ENCODE measurements around the gene CCNB3. TPM values are rescaled to one million over a fixed set of nuclear protein-coding genes. Genes with fewer than 3 reads are reported as not detected.

CCNB3 gene
- total and polyA plus RNA-seq, 11 donors: 0.07 to 2.5 (median 0.31) TPM; not detected in 1

- DNase-seq (no peak), ATAC-seq (no peak)
- no peaks in the 10 kb centered on the region for H3K9me3 ChIP-seq
- no peaks in the 10 kb centered on the region for H3K36me3 ChIP-seq
- H3K4me1 ChIP-seq: no peaks in the 10 kb centered on the region
- H3K4me3 ChIP-seq: no peak overlapping the region
- intact Hi-C loops (cut with DNase I): loop anchor here in 1 of 10 donors (10.0 kb wide), 1 partner anchor 61 kb away; no protein-coding TSS in a partner anchor
- no peak overlapping the region for H3K27ac ChIP-seq
- peaks cover 0 to 6% (median 0%) of the 10 kb centered on the region in 9 donors for H3K27me3 ChIP-seq
- no peak for TF ChIP-seq POLR2A (IDR thresholded peaks at IDR 0.05)
- TF ChIP-seq, protein P1, sequence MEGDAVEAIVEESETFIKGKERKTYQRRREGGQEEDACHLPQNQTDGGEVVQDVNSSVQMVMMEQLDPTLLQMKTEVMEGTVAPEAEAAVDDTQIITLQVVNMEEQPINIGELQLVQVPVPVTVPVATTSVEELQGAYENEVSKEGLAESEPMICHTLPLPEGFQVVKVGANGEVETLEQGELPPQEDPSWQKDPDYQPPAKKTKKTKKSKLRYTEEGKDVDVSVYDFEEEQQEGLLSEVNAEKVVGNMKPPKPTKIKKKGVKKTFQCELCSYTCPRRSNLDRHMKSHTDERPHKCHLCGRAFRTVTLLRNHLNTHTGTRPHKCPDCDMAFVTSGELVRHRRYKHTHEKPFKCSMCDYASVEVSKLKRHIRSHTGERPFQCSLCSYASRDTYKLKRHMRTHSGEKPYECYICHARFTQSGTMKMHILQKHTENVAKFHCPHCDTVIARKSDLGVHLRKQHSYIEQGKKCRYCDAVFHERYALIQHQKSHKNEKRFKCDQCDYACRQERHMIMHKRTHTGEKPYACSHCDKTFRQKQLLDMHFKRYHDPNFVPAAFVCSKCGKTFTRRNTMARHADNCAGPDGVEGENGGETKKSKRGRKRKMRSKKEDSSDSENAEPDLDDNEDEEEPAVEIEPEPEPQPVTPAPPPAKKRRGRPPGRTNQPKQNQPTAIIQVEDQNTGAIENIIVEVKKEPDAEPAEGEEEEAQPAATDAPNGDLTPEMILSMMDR (IDR thresholded peaks at IDR 0.05): no peak
These were observed 139.4 kb downstream of the CCNB3 start for GRCh38 chrX:50343917-50344316.

- no peaks in the 10 kb centered on the region for H3K36me3 ChIP-seq
- no peak for DNase-seq
- H3K4me1 ChIP-seq: no peaks in the 10 kb centered on the region
- no peaks in the 10 kb centered on the region for H3K9me3 ChIP-seq
- H3K4me3 ChIP-seq: no peak overlapping the region
- intact Hi-C loops (cut with DNase I): no loop called here
- H3K27ac ChIP-seq: no peak overlapping the region
- peaks cover 0 to 28% (median 0%) of the 10 kb centered on the region in 9 donors for H3K27me3 ChIP-seq
- no peak for ATAC-seq
- TF ChIP-seq POLR2A (IDR thresholded peaks at IDR 0.05): no peak
- TF ChIP-seq, protein P1 (IDR thresholded peaks at IDR 0.05): no peak
- 46 to 56% (median 53%) methylated on average over 4 of the region's 4 CpGs for WGBS, 4 donors
These were observed 168.4 kb downstream of the CCNB3 start for GRCh38 chrX:50372966-50373365.

DNA sequence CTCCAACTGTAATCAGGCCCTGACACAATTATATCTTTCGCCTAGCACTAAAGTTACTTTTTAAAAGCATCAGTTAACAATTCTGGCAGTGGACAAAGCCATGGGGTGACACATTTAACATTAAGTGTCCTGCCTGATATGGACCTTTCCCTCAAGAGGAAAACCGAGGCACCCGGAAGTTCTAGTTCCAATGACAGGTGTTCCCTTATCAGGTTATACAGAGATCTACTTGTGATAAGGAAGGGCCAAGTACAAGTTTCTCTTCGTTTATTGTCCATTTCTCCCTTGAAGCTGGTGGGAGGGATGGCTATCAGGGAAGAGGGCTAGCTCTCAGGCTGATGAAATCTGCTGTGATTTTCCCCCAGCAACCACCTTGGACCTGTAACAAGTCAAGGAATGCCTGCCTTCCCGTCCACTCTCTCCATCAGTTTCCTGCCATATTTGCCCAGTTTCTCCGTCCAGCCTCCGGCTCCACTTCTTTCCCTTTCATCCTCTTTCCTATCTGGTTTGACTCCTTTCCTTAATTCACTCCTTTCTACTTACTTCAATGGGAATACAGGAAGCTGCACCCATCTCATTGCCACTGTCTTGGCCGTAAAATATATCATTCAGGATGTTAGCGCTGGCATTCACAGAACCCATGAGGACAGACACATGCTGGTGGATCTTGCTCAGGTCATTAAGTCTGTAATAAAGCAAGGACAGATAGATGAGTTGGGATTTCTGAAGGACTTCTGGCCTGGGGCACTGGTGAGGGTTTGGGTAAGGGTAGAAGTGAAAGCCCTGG lies 171.1 kb downstream of the CCNB3 start:
- Histone ChIP-seq H3K27ac (no peak overlapping the region), H3K27me3 (peaks cover 0 to 27% (median 0%) of the 10 kb centered on the region in 9 donors), H3K4me1 (no peaks in the 10 kb centered on the region), H3K4me3 (no peak overlapping the region), H3K36me3 (no peaks in the 10 kb centered on the region), H3K9me3 (no peaks in the 10 kb centered on the region)
- intact Hi-C loops (cut with DNase I): no loop called here
- WGBS, 4 donors: 66 to 81% (median 80%) methylated on average over 9 of the region's 9 CpGs
- no peak for DNase-seq
- TF ChIP-seq POLR2A (IDR thresholded peaks at IDR 0.05): no peak
- TF ChIP-seq, protein P1 (IDR thresholded peaks at IDR 0.05): no peak
- no peak for ATAC-seq

DNA sequence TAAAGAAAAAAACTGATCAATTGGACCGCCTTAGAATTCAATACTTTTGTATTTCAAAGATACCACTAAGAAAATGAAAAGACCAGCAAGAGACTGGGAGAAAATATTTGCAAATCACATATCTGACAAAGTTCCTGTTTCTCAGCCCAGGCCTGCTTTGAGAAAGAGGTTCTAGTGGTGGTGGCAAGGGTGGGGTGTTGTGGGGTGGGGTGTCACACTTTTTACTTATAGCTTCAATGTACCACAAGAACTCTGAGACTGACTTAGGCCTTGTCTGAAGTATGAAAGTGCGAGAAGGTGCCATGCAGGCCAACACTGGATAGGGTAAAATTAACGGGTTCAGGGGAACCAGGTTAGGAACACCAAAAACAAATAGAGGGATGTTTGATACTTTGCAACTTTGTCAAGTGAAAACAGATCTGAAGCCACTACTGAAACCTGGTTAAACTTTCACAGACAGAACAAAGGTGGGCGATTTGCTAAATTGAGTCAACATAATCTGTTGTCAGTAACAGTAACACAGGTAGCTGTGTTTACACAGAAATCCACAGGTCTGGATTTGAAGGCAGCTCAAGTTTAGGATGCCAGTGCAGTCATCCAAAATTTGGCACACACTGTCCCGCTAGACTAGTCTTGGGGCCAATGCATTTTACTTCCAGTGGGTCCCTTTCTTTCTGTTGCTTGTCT lies 177.3 kb downstream of the CCNB3 start:
- TF ChIP-seq, protein P1 (IDR thresholded peaks at IDR 0.05): no peak
- no peak for TF ChIP-seq POLR2A (IDR thresholded peaks at IDR 0.05)
- Histone ChIP-seq H3K27me3 (peaks cover 0 to 20% (median 0%) of the 10 kb centered on the region in 9 donors), H3K27ac (no peak overlapping the region), H3K4me3 (no peak overlapping the region), H3K36me3 (no peaks in the 10 kb centered on the region), H3K4me1 (no peaks in the 10 kb centered on the region), H3K9me3 (no peaks in the 10 kb centered on the region)
- intact Hi-C loops (cut with DNase I): loop anchor here in 1 of 10 donors (10.0 kb wide), 1 partner anchor 63 kb away; no protein-coding TSS in a partner anchor
- WGBS, 4 donors: 77 to 94% (median 85%) methylated on average over 5 of the region's 5 CpGs
- DNase-seq: no peak
- ATAC-seq: no peak

All from heart left ventricle (tissue), 16 donors.